Measurements from ENCODE around the gene TNRC6A.
A peak's percentile ranks its signal among the peaks of the same experiment; 100 is the strongest.
"Not testable (repeated sequence)": the region's sequence is repeated elsewhere in the genome, so short reads cannot be mapped to it uniquely, and the experiment has no call there.

TNRC6A gene

DNA sequence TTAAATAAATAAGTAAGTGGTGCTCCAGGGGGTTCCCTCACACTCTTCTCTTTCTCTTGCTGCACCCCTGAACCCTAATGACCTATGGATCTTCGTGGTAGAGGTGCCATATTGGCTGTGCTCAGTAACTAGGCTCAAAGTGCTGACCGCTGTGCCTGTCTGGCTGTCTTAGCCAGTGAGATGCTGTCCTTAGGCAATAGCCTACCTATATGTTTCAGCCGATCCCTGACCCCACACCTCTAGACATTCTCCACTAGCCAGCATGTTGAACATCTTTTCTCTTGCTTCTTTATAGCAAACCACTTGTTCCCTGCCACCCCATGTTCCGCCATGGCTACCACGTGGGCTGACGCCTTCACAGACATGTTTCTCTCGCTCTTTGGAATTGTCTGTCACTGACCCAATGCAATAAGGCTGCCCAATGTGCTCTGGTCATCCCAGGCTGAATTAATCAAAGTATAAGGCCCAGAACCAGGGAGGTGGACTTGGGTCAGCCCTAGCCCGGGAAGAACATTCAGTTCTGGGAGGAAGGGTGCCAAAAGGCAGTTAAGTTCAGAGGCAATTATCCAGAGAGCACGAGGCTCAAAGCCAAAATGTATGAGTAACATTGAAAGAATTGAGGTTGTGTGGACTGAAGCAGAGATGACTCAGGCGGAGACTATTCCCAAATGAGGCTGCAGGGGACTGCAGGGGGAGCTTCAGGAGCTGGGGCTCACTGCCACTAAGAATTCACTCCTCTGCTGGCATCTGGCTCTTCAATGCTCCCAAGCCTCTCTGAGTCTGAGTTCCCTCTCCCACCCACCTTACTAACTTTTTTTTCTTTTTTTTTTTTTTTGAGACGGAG lies 28.7 kb upstream of the TNRC6A start:
- H3K4me3 ChIP-seq: no peak overlapping the region
- H3K27me3 ChIP-seq (ENCODE audit: low read depth): no peaks in the 10 kb centered on the region
- in situ Hi-C loops (cut with MboI; ENCODE audit: low sequenced_read_pairs): no loop called here
- H3K4me1 ChIP-seq: no peaks in the 10 kb centered on the region
- H3K9me3 ChIP-seq: no peaks in the 10 kb centered on the region
- H3K36me3 ChIP-seq (replicated peaks): no peaks in the 10 kb centered on the region
- no peak for DNase-seq (ENCODE audit: low spot score in 2 of 2)

DNA sequence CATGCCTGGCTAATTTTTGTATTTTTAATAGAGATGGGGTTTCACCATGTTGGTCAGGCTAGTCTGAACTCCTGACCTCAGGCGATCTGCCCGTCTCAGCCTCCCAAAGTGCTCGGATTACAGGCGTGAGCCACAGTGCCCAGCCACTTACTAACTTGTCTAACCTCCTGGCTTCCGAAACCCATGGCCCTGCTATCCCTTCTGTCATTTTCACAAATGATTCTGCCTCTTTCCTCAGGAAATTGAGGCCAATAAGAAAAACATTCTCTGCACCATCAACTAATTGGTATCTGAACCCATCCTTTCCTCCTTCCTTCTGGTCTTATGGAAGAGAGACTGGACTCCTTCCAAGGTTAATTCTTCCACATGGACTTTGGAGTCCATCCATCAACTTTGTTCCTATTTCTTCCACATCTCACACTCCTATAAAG lies 27.9 kb upstream of the TNRC6A start:
- DNase-seq (ENCODE audit: low spot score in 2 of 2): no peak
- H3K27me3 ChIP-seq (ENCODE audit: low read depth): no peaks in the 10 kb centered on the region
- no peaks in the 10 kb centered on the region for H3K36me3 ChIP-seq (replicated peaks)
- in situ Hi-C loops (cut with MboI; ENCODE audit: low sequenced_read_pairs): no loop called here
- no peaks in the 10 kb centered on the region for H3K4me1 ChIP-seq
- no peak overlapping the region for H3K4me3 ChIP-seq
- no peaks in the 10 kb centered on the region for H3K9me3 ChIP-seq

DNA sequence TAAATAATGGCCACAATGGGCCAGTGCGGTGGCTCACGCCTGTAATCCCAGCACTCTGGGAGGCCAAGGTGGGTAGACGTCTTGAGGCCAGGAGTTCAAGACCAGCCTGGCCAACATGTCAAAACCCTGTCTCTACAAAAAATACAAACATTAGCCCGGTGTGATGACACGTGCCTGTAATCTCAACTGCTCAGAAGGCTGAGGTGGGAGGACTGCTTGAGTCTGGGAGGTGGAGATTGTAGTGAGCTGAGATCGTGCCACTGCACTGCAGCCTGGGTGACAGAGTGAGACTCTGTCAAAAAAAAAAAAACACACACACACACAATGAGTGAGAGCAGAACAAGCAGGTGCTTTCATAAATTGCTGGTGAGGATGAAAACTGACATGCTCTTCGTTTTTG lies 21.7 kb upstream of the TNRC6A start:
- DNase-seq (ENCODE audit: low spot score in 2 of 2); H3K9me3 ChIP-seq; H3K4me3 ChIP-seq; H3K36me3 ChIP-seq (replicated peaks); in situ Hi-C loops (cut with MboI; ENCODE audit: low sequenced_read_pairs); H3K4me1 ChIP-seq; H3K27me3 ChIP-seq (ENCODE audit: low read depth): not testable (repeated sequence)

DNA sequence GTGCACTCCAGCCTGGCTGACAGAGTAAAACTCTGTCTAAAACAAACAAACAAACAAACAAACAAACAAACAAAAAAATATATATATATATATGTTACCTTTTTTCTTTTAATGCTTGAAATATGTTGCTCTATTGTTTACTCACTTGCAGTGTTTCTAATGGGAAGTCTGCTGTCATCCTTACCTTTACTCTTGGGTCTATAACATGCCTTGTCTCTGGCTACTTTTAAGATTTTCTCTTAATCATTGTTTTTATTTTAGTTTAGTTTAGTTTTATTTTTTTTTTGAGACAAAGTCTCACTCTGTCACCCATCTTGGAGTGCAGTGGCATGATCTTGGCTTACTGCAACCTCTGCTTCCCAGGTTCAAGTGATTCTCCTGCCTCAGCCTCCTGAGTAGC lies 16.1 kb upstream of the TNRC6A start:
- Histone ChIP-seq H3K9me3 (no peaks in the 10 kb centered on the region), H3K36me3 (replicated peaks) (no peaks in the 10 kb centered on the region), H3K4me3 (no peak overlapping the region), H3K27me3 (ENCODE audit: low read depth) (no peaks in the 10 kb centered on the region), H3K4me1 (no peaks in the 10 kb centered on the region)
- in situ Hi-C loops (cut with MboI; ENCODE audit: low sequenced_read_pairs): no loop called here
- no peak for DNase-seq (ENCODE audit: low spot score in 2 of 2)

DNA sequence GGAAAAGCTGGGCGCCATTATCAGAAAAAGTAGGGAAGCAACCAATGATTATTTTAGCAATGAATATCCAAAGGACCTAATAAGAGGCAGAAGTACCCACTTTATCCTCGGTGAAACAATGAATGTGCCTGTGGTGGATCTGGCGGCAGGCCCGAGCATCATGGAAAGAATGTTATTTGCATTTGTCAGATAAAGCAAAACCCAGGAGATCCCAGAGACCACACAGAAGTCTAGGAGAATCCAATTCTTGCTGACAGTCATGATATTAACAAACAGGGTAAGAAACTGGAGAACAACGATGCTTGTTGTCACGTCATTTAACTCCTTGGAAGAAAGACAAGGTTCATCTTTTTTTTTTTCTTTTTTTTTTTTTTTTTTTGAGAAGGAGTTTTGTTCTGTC lies 12.0 kb upstream of the TNRC6A start:
- H3K9me3 ChIP-seq: no peaks in the 10 kb centered on the region
- no peaks in the 10 kb centered on the region for H3K36me3 ChIP-seq (replicated peaks)
- no peak for DNase-seq (ENCODE audit: low spot score in 2 of 2)
- H3K27me3 ChIP-seq (ENCODE audit: low read depth): no peaks in the 10 kb centered on the region
- H3K4me1 ChIP-seq: no peaks in the 10 kb centered on the region
- in situ Hi-C loops (cut with MboI; ENCODE audit: low sequenced_read_pairs): no loop called here
- no peak overlapping the region for H3K4me3 ChIP-seq

DNA sequence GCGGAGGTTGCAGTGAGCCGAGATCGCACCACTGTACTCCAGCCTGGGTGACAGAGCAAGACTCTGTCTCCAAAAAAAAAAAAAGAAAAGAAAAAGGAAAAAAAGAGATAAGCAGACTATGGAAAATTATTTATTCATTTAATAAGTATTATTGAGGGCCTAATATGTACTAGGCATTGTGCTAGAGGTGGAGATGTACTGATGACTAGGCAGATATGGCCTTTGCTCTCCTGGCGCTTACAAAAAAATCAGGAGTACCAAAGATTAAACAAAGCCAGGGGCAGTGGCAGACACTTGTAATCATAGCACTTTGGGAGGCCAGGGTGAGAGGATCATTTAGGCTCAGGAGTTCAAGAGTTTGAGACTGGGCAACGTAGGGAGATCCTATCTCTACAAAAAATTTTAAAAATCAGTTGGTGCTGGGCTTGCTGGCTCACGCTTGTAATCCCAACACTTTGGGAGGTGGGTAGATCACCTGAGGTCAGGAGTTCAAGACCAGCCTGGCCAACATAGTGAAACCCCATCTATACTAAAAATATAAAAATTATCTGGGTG lies 10.4 kb upstream of the TNRC6A start:
- no peak for DNase-seq (ENCODE audit: low spot score in 2 of 2)
- no peak overlapping the region for H3K4me3 ChIP-seq
- in situ Hi-C loops (cut with MboI; ENCODE audit: low sequenced_read_pairs): no loop called here
- H3K27me3 ChIP-seq (ENCODE audit: low read depth): no peaks in the 10 kb centered on the region
- no peaks in the 10 kb centered on the region for H3K36me3 ChIP-seq (replicated peaks)
- H3K9me3 ChIP-seq: no peaks in the 10 kb centered on the region
- H3K4me1 ChIP-seq: no peaks in the 10 kb centered on the region

DNA sequence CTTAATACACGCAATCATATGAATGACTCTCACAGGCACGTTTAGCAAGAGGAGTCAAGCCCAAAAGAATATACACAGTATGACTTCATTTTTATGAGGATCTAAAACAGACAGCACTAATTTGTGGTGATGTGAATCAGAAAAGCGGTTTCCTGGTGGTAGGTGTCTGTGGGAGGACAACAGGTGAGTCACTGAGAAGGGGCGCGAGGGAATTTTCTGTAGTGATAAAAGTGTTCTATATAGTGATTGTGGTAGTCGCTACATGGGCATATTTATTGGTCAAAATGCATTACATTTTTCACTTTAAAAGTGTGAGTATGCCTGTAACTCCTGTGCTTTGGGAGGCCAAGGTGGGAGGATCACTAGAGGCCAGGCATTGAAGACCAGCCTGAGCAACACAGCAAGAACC lies 7.6 kb upstream of the TNRC6A start:
- in situ Hi-C loops (cut with MboI; ENCODE audit: low sequenced_read_pairs): no loop called here
- Histone ChIP-seq H3K4me3 (no peak overlapping the region), H3K9me3 (no peaks in the 10 kb centered on the region), H3K27me3 (ENCODE audit: low read depth) (no peaks in the 10 kb centered on the region), H3K4me1 (no peaks in the 10 kb centered on the region), H3K36me3 (replicated peaks) (no peaks in the 10 kb centered on the region)
- no peak for DNase-seq (ENCODE audit: low spot score in 2 of 2)

DNA sequence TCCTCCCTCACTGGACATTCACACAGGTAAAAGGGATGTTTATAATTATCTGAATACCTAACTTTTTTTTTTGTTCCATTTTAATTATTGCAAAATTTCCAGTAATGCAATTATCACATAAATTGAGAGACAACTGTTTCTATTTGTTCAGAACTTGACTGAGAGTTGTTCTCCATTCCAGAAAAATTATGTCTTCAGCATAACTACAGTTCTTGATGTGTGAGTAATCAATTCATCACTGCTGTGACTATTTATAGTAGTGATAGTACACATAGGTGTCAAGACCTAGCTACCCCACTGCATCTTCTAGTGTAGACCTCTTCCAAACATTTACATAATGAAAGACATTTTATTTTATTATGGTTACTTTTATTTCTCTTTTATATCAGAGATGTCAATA lies 5.8 kb upstream of the TNRC6A start:
- DNase-seq (ENCODE audit: low spot score in 2 of 2): no peak
- peaks cover 1% of the 10 kb centered on the region; the same call in 1 of the 2 replicates for H3K4me1 ChIP-seq
- in situ Hi-C loops (cut with MboI; ENCODE audit: low sequenced_read_pairs): no loop called here
- no peaks in the 10 kb centered on the region for H3K36me3 ChIP-seq (replicated peaks)
- no peak overlapping the region for H3K4me3 ChIP-seq
- no peaks in the 10 kb centered on the region for H3K27me3 ChIP-seq (ENCODE audit: low read depth)
- no peaks in the 10 kb centered on the region for H3K9me3 ChIP-seq

DNA sequence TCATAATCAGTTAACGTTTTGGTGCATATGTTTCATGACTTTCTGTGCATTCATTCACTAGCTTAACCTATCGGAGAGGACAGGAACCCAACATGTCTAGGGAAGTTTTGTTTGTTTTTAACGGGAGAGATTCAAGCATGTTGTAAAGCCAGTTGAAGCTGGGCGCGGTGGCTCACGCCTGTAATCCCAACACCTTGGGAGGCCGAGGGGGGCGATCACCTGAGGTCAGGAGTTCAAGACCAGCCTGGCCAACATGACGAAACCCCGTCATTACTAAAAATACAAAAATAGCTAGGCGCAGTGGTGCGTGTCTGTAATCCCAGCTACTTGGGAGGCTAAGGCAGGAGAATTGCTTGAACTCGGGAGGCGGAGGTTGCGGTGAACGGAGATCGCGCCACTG lies 1.4 kb upstream of the TNRC6A start:
- in situ Hi-C loops (cut with MboI; ENCODE audit: low sequenced_read_pairs): no loop called here
- DNase-seq (ENCODE audit: low spot score in 2 of 2): no peak
- Histone ChIP-seq H3K36me3 (replicated peaks) (peaks cover 21% of the 10 kb centered on the region), H3K4me1 (peaks cover 12% of the 10 kb centered on the region), H3K27me3 (ENCODE audit: low read depth) (no peaks in the 10 kb centered on the region), H3K9me3 (no peaks in the 10 kb centered on the region), H3K4me3 (no peak overlapping the region)

DNA sequence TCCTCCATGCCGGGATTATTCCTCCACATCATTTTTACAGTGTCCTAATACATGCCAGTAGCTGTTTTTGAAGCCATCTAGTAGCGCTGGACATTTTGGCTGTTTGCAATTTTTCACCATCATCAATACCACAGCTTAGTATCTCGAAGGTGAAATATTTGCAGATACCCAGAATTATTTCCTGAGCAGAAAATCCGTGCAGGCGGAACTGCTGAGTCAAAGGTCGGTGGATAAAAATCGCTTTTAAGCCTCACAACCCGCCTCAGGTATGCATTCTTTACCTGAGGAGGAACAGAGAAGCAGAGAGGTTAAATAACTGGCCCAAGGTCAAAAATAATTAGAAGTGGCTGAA lies 584 bp upstream of the TNRC6A start:
- no peak for DNase-seq (ENCODE audit: low spot score in 2 of 2)
- Histone ChIP-seq H3K36me3 (replicated peaks) (peaks cover 30% of the 10 kb centered on the region), H3K27me3 (ENCODE audit: low read depth) (no peaks in the 10 kb centered on the region), H3K4me3 (peak overlapping the region; percentile 93), H3K9me3 (no peaks in the 10 kb centered on the region), H3K4me1 (peaks cover 12% of the 10 kb centered on the region)
- in situ Hi-C loops (cut with MboI; ENCODE audit: low sequenced_read_pairs): no loop called here

DNA sequence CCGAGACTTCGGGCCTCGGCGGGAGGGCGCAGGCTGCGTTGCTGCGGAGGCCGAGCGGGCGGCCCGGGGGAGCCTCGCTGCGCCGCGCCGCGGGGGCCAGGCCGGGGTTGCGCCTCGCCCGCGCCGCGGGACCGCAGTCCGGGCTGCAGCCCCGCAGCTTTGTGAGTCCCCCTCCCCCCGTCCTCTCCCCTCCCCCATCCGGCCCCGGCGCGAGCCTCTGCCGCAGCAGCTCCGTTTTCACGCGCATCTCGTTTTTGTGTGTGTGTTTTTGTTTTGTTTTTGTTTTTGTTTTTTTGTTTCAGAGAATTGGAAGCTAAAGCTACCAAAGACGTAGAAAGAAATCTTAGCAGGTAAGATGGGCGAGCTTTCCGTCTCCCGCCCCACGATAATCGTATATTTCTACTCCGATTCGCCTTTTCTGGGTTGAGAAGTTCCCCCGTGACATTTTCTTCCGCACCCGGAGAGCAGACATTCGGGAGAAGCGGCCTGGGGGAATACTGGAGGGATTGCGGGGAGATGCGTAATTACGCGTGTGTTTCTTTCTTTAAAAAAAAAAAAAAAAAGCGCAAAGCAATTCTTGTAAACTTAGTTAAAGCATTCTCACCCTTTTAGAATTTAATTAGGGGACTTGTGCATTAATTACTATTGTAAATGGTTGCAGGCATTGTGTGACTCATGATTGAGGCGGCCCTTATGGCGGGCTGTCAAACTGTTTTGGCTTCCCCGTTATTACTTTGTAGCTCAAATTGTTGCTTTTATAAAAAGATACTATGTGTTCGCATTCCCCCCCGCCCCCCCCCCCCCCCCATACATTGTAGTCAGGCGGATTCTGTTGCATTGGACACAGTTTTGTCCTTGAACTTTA lies 732 bp downstream of the TNRC6A start:
- in situ Hi-C loops (cut with MboI; ENCODE audit: low sequenced_read_pairs): no loop called here
- no peaks in the 10 kb centered on the region for H3K9me3 ChIP-seq
- DNase-seq (ENCODE audit: low spot score in 2 of 2): peak; percentile 19 to 57
- H3K4me3 ChIP-seq: peak overlapping the region; percentile 93
- H3K4me1 ChIP-seq: peaks cover 12% of the 10 kb centered on the region
- peaks cover 37% of the 10 kb centered on the region for H3K36me3 ChIP-seq (replicated peaks)
- H3K27me3 ChIP-seq (ENCODE audit: low read depth): no peaks in the 10 kb centered on the region

DNA sequence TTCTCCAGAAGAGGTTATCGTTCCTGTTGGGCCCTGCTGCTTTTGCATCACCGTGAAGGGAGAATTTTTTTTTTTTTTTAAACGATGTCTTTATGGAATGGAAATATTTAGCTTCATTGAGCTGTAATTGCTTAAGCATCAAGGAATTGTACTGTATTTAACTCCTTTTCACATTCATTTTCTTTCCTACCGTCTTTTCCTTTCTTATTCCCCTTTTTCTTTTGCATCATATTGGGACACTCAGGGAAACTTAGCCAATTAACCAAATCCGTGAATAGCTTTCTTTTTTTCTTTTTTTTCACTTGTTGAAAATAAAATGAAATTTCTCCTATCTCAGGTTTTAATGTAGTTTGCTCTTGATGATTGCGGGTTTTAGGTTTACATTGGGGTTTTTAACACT lies 1.5 kb downstream of the TNRC6A start:
- H3K27me3 ChIP-seq (ENCODE audit: low read depth): no peaks in the 10 kb centered on the region
- no peaks in the 10 kb centered on the region for H3K9me3 ChIP-seq
- H3K4me1 ChIP-seq: peaks cover 12% of the 10 kb centered on the region
- peak overlapping the region; percentile 93 for H3K4me3 ChIP-seq
- in situ Hi-C loops (cut with MboI; ENCODE audit: low sequenced_read_pairs): no loop called here
- DNase-seq (ENCODE audit: low spot score in 2 of 2): peak in 1 of 2 experiments; percentile 57
- H3K36me3 ChIP-seq (replicated peaks): peaks cover 37% of the 10 kb centered on the region

DNA sequence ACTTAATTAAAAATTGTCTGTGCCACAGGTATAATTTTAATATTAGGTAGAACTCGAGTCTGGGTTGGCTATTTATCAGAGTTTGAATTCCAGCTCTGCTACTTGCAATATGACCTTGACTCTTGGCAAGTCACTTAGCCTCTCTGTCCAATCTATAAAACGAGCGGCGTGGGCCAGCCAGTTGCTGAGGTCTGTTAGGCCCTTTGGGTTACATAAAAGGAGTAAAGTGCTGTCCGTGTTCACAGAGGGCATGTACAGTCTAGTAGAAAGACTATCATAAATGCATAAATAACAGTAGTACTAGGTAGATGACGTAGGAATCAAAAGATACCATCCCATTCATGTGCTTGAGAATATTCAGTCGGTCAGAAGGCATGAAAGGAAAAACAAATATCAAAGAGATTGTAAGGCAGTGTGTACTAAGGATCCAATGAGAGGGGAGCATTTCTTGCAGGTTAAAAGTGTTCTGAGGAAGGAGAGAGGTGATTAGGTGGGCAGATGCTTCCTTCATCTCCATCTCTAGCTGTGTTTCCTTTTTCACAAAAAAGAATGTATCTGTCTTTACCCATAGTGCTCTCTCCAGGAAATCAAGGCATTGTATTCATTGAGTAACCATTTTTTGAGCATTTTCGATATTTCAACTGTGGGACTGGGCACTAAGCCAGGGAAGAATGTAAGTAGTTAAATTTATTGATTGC lies 2.4 kb downstream of the TNRC6A start:
- Histone ChIP-seq H3K9me3 (no peaks in the 10 kb centered on the region), H3K4me3 (no peak overlapping the region), H3K27me3 (ENCODE audit: low read depth) (no peaks in the 10 kb centered on the region), H3K4me1 (peaks cover 18% of the 10 kb centered on the region), H3K36me3 (replicated peaks) (peaks cover 37% of the 10 kb centered on the region)
- in situ Hi-C loops (cut with MboI; ENCODE audit: low sequenced_read_pairs): no loop called here
- DNase-seq (ENCODE audit: low spot score in 2 of 2): no peak

Measured in HAP-1 (cell line).